Measurements from ENCODE around the gene KCNMB1.
"Not testable (repeated sequence)": the region's sequence is repeated elsewhere in the genome, so short reads cannot be mapped to it uniquely, and the experiment has no call there.

KCNMB1 gene

GRCh38 chr5:170403675-170404074, 14.5 kb upstream of the KCNMB1 start:
- Mint-ChIP-seq H3K4me3 (no peak overlapping the region), H3K9me3 (peaks cover 4% of the 10 kb centered on the region), H3K4me1 (peaks cover 8% of the 10 kb centered on the region), H3K27me3 (peaks cover 11% of the 10 kb centered on the region), H3K36me3 (no peaks in the 10 kb centered on the region), H3K27ac (no peak overlapping the region)
- no peak for ATAC-seq

GRCh38 chr5:170402508-170402907, 13.3 kb upstream of the KCNMB1 start:
- H3K4me3 Mint-ChIP-seq: no peak overlapping the region
- peaks cover 8% of the 10 kb centered on the region for H3K4me1 Mint-ChIP-seq
- no peak overlapping the region for H3K27ac Mint-ChIP-seq
- no peak for ATAC-seq
- H3K27me3 Mint-ChIP-seq: peaks cover 12% of the 10 kb centered on the region
- H3K36me3 Mint-ChIP-seq: no peaks in the 10 kb centered on the region
- peaks cover 4% of the 10 kb centered on the region for H3K9me3 Mint-ChIP-seq

GRCh38 chr5:170397059-170397458, 7.9 kb upstream of the KCNMB1 start:
- peaks cover 22% of the 10 kb centered on the region for H3K4me1 Mint-ChIP-seq
- H3K4me3 Mint-ChIP-seq: no peak overlapping the region
- H3K9me3 Mint-ChIP-seq: peaks cover 4% of the 10 kb centered on the region
- no peak overlapping the region for H3K27ac Mint-ChIP-seq
- H3K36me3 Mint-ChIP-seq: no peaks in the 10 kb centered on the region
- H3K27me3 Mint-ChIP-seq: peaks cover 21% of the 10 kb centered on the region
- no peak for ATAC-seq

DNA sequence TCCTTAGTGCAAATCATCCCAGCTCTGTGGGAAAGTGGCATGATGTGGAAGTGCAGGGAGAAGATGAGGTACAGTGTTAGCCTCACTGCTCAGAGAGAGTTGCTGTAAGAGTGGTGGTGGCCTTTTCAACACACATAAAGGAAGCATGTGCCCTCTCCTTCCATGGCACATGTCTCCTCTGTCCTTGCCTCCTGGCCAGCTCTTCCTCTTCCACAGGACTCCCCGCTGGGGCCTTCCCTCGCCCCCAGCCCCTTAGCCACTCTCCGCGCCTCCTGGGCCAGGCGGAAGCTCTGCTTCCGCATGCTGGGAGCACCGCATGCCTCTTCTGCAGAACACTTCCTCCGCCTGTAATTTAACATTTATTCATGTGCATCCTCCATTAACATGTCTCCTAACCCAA, 4.8 kb upstream of the KCNMB1 start:
- Mint-ChIP-seq H3K4me1 (peaks cover 31% of the 10 kb centered on the region), H3K4me3 (no peak overlapping the region), H3K27ac (peak overlapping the region; percentile 53), H3K36me3 (no peaks in the 10 kb centered on the region), H3K27me3 (peaks cover 30% of the 10 kb centered on the region), H3K9me3 (no peaks in the 10 kb centered on the region)
- ATAC-seq: no peak

- no peak overlapping the region for H3K4me3 Mint-ChIP-seq
- H3K36me3 Mint-ChIP-seq: no peaks in the 10 kb centered on the region
- no peaks in the 10 kb centered on the region for H3K9me3 Mint-ChIP-seq
- peaks cover 38% of the 10 kb centered on the region for H3K4me1 Mint-ChIP-seq
- H3K27ac Mint-ChIP-seq: peak overlapping the region; percentile 53
- peaks cover 34% of the 10 kb centered on the region for H3K27me3 Mint-ChIP-seq
- ATAC-seq: peak; percentile 62
Measured at GRCh38 chr5:170393235-170393634, 4.1 kb upstream of the KCNMB1 start.

GRCh38 chr5:170390472-170390871, 1.3 kb upstream of the KCNMB1 start:
- no peak for ATAC-seq
- Mint-ChIP-seq H3K27me3 (peaks cover 36% of the 10 kb centered on the region), H3K4me1 (peaks cover 53% of the 10 kb centered on the region), H3K27ac (no peak overlapping the region), H3K9me3 (no peaks in the 10 kb centered on the region), H3K4me3 (no peak overlapping the region), H3K36me3 (no peaks in the 10 kb centered on the region)

DNA sequence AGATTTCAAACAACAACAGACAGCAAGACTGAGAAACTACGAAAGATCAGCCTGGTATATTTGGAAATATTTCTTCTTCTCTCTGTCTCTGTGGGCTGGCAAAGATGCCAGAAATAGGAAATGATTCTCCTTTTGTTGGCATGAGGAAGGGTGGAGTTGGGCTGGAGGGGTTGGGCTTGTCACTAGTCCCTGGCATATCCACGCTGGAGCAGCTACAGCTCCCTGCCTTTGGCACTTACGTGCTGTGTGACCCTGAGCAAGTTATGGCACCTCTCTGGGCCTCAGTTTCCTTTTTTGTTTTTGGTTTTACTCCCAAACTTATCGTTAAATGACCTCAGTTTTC, 354 bp upstream of the KCNMB1 start:
- no peak overlapping the region for H3K4me3 Mint-ChIP-seq

GRCh38 chr5:170387775-170388639, 1.2 kb downstream of the KCNMB1 start:
- ATAC-seq: no peak
- Mint-ChIP-seq H3K36me3 (no peaks in the 10 kb centered on the region), H3K4me1 (peaks cover 36% of the 10 kb centered on the region), H3K9me3 (no peaks in the 10 kb centered on the region), H3K27me3 (peaks cover 37% of the 10 kb centered on the region), H3K27ac (no peak overlapping the region), H3K4me3 (no peak overlapping the region)

More for the DNA sequence above, 354 bp upstream of the KCNMB1 start:
- no peaks in the 10 kb centered on the region for H3K36me3 Mint-ChIP-seq
- no peaks in the 10 kb centered on the region for H3K9me3 Mint-ChIP-seq
- ATAC-seq: no peak
- H3K4me1 Mint-ChIP-seq: peaks cover 49% of the 10 kb centered on the region
- H3K27ac Mint-ChIP-seq: no peak overlapping the region
- H3K27me3 Mint-ChIP-seq: peaks cover 37% of the 10 kb centered on the region

GRCh38 chr5:170386743-170387395, 2.3 kb downstream of the KCNMB1 start:
- Mint-ChIP-seq H3K27ac (no peak overlapping the region), H3K9me3 (no peaks in the 10 kb centered on the region), H3K4me3 (no peak overlapping the region), H3K4me1 (peaks cover 33% of the 10 kb centered on the region), H3K36me3 (no peaks in the 10 kb centered on the region), H3K27me3 (peaks cover 37% of the 10 kb centered on the region)
- no peak for ATAC-seq

DNA sequence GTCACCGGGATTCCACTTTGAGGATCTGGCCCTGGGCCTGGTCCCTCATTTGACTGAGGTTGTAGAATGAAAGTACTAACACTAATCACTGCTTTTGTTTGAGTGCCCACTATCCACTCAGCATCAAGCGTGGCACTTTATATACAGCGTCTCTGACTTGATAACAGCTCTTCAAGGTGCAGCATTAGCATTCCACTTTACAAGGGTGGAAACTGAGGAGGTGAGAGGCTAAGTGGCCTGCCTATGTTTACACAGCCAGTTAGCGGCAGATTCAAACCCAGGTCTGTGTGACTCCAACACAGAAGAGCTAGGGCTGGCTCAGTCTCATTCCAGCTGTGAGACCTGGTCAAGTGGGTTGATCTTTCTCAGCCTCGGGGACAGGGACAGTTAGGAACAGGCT, 5.9 kb downstream of the KCNMB1 start:
- H3K4me3 Mint-ChIP-seq: no peak overlapping the region

DNA sequence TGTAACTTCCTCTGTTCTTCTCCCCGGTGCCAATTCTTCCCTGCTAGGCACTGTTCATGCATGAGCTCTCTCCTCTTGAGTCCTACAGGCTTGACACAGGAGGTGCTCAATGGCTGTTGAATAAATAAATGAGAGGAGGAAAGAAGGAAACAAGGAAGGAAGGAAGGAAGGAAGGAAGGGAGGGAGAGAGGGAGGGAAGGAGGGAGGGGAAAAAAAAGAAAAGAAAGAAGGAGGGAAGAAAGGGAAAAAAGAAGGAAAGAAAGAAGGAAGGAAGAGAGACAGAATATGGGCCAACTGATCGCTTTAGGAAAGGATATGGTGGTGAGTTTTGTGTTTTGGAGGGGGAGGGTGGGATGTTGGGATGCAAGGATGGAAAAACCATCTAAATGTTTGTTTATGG, 6.4 kb downstream of the KCNMB1 start:
- Mint-ChIP-seq H3K4me3 (no peak overlapping the region), H3K9me3 (no peaks in the 10 kb centered on the region), H3K27me3 (peaks cover 39% of the 10 kb centered on the region)

More for the DNA sequence above, 5.9 kb downstream of the KCNMB1 start:
- Mint-ChIP-seq H3K9me3 (no peaks in the 10 kb centered on the region), H3K27me3 (peaks cover 39% of the 10 kb centered on the region), H3K36me3 (no peaks in the 10 kb centered on the region), H3K4me1 (peaks cover 17% of the 10 kb centered on the region), H3K27ac (no peak overlapping the region)
- no peak for ATAC-seq

GRCh38 chr5:170380361-170380951, 8.7 kb downstream of the KCNMB1 start:
- Mint-ChIP-seq H3K9me3 (peaks cover 3% of the 10 kb centered on the region), H3K4me1 (no peaks in the 10 kb centered on the region), H3K27me3 (peaks cover 39% of the 10 kb centered on the region), H3K36me3 (no peaks in the 10 kb centered on the region), H3K4me3 (no peak overlapping the region), H3K27ac (no peak overlapping the region)
- no peak for ATAC-seq

More for the DNA sequence above, 6.4 kb downstream of the KCNMB1 start:
- Mint-ChIP-seq H3K27ac (no peak overlapping the region), H3K36me3 (no peaks in the 10 kb centered on the region), H3K4me1 (peaks cover 12% of the 10 kb centered on the region)
- no peak for ATAC-seq

- Mint-ChIP-seq H3K27me3 (peaks cover 34% of the 10 kb centered on the region), H3K9me3 (peaks cover 3% of the 10 kb centered on the region), H3K4me3 (no peak overlapping the region), H3K36me3 (no peaks in the 10 kb centered on the region), H3K4me1 (no peaks in the 10 kb centered on the region), H3K27ac (no peak overlapping the region)
- no peak for ATAC-seq
Measured at GRCh38 chr5:170378740-170379139, 10.4 kb downstream of the KCNMB1 start.

DNA sequence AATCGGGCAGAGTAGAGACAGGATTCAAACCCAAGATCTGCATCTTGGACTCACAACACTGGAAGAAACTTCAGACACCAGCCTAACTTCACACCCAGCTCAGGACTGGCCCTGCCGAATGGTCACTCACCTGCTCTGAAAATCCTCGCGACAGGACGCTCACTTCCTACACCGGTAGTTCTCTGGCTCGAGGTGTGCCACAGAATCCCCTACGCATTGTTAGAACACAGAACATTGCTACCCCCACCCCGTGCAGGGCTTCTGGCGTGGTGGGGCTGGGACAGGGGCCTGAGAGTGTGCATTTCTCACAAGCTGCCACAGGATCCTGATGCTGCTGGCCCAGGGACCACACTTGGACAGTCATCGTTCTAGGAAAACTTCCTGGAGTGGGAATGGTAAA, 12.1 kb downstream of the KCNMB1 start:
- no peak overlapping the region for H3K27ac Mint-ChIP-seq

DNA sequence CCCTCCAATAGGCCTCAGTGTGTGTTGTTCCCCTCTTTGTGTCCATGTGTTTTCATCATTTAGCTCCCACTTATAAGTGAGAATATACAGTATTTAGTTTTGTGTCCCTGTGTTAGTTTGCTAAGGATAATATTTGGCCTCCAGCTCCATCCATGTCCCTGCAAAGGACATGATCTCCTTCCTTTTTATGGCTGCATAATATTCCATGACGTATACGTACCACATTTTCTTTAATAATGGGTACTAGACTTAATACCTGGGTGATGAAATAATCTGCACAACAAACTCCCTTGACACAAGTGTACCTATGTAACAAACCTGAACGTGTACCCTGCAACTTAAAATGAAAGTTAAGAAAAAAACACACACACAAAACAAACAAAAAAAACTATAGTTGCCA, 12.6 kb downstream of the KCNMB1 start:
- H3K4me1 Mint-ChIP-seq, H3K4me3 Mint-ChIP-seq, H3K27ac Mint-ChIP-seq, H3K9me3 Mint-ChIP-seq, H3K36me3 Mint-ChIP-seq, ATAC-seq: not testable (repeated sequence)
- peaks cover 45% of the 10 kb centered on the region for H3K27me3 Mint-ChIP-seq

More for the DNA sequence above, 12.1 kb downstream of the KCNMB1 start:
- no peak for ATAC-seq
- no peaks in the 10 kb centered on the region for H3K36me3 Mint-ChIP-seq
- peaks cover 45% of the 10 kb centered on the region for H3K27me3 Mint-ChIP-seq
- H3K4me3 Mint-ChIP-seq: no peak overlapping the region
- no peaks in the 10 kb centered on the region for H3K4me1 Mint-ChIP-seq
- peaks cover 3% of the 10 kb centered on the region for H3K9me3 Mint-ChIP-seq
